Coronary artery (tissue), 2 donors: ENCODE data around the gene CRKL.

ENCODE experiments used
- DNase-seq: peaks from one replicate; pipeline ENCODE4 v3.0.0-alpha.2; 2017; ENCODE audit warnings: low spot score
- H3K27ac ChIP-seq, 2 donors: fragments of 200-600 bp; sonication (generic); one replicate each; pipeline ENCODE4 v1.5.1; 2016 to 2019
- H3K4me3 ChIP-seq: fragments of 200-600 bp; sonication (generic); 2 replicates; pipeline ENCODE4 v1.5.1; 2016; ENCODE audit warnings: mild to moderate bottlenecking, moderate library complexity
- TF ChIP-seq, protein P1 (sequence below): fragments of 200-600 bp; sonication (generic); IDR thresholded peaks from one replicate; pipeline ENCODE4 v1.5.1; 2019; ENCODE audit warnings: antibody characterized with exemption

CRKL gene

DNA sequence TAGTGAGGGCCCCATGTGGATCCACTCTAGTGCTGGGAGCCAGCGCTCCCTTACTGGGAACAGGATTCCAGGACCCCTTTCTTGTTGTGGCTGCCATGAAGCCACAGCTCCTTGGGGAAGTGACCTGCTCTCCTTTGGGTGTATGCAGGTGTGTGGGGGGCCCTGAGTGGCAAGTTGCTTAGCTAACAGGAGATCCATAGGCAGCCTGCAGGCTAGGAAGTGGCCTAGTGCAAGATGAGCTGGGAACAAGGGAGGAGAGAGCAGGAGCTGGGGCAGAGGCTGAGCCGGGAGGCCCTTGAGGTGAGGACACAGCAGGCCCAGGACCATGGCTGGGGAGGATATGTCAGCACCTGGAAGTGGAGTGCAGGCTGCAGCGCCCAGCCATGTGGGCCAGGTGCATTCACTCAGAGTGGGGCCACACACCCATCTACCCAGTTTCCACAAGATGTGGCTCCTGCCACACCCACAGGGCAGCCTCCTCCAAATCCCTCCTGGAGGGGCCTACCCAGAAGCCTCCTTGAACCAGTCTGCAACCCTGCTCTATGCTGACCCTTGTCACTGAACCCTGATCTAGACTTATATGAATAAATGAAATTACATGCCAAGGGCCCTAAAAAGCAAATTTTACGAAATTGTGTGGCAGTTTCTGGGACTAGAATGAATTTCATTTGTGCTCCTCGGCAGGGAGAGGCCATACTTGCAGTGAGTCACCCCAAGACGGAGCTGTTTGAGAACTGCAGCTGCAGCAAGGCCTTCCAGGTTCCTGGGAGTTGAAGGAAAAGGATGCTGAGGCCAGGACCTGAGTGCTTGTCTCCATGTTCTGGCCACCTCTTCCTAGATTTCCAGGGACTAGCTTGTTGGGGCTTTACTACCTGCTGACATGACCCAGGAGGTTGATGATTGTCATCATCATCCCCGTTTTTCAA lies 81.5 kb downstream of the CRKL start:
- H3K27ac ChIP-seq: no peak overlapping the region
- TF ChIP-seq, protein P1, sequence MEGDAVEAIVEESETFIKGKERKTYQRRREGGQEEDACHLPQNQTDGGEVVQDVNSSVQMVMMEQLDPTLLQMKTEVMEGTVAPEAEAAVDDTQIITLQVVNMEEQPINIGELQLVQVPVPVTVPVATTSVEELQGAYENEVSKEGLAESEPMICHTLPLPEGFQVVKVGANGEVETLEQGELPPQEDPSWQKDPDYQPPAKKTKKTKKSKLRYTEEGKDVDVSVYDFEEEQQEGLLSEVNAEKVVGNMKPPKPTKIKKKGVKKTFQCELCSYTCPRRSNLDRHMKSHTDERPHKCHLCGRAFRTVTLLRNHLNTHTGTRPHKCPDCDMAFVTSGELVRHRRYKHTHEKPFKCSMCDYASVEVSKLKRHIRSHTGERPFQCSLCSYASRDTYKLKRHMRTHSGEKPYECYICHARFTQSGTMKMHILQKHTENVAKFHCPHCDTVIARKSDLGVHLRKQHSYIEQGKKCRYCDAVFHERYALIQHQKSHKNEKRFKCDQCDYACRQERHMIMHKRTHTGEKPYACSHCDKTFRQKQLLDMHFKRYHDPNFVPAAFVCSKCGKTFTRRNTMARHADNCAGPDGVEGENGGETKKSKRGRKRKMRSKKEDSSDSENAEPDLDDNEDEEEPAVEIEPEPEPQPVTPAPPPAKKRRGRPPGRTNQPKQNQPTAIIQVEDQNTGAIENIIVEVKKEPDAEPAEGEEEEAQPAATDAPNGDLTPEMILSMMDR: no peak
- no peak for DNase-seq
- H3K4me3 ChIP-seq: no peak overlapping the region

DNA sequence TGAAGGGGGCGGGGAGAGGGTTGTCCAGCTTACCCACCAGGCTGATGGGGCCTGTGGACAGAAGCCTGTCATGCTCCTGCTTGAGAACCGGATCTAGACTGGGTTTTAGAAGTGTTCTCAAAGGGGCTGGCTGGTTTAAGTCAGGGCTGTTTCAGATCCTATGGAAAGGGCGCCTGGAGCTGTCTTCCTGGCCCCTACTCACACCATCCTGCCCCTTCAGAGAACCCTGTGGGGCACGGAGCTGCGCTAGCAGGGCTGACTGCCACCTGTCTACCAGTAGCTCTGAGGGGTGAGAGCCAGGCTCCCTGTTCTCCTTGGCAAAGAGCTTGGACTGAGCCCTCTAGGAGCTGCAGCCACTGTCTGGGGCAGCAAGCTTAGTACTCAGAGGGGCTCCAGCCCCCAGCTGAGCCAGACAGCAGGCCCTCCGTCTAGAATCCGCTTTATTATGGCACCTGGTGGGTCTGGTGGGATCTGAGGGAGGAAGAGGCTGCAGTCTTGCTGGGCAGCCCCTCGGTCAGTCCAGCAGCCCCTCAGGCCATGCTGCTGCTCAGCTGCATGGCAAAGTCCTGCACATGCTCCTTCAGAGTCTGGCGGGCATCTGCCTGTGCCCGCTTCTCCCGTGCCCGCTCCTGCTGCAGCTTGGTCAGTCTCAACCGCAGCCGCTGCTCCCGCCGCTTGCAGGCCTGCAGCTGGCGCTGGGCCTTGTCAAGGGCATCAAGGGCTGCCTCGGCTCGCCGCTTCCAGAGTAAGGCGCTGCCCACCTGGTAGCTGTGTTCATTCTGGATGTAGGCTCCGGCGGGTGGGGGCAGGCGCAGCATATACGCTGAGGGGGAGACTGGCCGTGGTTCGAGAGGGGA lies 82.4 kb downstream of the CRKL start:
- H3K4me3 ChIP-seq: peak overlapping the region; percentile 87
- no peak for DNase-seq
- TF ChIP-seq, protein P1: no peak
- H3K27ac ChIP-seq: peak overlapping the region in 1 of 2 donors; percentile 99

DNA sequence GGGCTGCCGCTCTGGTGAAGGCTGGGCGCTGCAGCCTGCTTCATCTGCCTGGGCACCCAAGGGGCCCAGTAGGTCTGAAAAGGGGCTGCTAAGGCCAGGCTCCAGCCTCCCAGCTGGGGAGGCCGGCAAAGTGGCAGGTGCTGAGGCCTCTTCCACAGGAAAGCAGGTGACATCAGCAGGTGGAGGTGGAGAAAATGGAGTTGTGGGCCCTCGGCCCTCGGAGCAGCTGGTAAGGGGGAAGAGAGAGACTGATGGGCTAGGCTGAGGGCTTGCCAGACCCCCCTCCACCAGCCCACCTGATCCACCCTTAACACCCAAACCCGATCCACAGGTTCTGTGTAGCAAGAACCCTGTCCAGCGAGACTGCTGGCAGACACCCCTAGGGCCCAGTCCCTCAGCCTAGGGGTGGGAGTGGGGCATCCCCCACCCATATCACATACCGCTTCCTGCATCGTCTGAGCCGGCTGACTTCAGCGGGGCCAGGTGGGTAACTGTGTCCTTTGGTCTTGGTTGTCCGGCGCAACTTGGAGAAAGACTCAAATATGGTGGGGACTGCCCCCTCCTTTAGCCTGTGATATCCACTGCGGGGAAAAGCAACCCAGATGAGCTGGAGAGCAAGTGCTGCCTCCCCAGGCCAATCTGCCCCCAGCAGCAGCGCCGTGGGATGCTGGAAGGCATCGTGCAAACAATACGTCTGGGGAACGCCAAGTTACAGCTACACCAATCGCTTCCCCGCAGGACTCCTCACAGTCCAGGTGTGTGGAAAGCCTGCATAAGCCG lies 83.2 kb downstream of the CRKL start:
- TF ChIP-seq, protein P1: no peak
- Histone ChIP-seq H3K27ac (peak overlapping the region; percentile 98 to 99), H3K4me3 (peak overlapping the region; percentile 87)
- no peak for DNase-seq

GRCh38 chr22:21000987-21001600 lies 83.9 kb downstream of the CRKL start:
- Histone ChIP-seq H3K27ac (peak overlapping the region; percentile 98 to 99), H3K4me3 (peak overlapping the region; percentile 87)
- DNase-seq: no peak
- TF ChIP-seq, protein P1: no peak

DNA sequence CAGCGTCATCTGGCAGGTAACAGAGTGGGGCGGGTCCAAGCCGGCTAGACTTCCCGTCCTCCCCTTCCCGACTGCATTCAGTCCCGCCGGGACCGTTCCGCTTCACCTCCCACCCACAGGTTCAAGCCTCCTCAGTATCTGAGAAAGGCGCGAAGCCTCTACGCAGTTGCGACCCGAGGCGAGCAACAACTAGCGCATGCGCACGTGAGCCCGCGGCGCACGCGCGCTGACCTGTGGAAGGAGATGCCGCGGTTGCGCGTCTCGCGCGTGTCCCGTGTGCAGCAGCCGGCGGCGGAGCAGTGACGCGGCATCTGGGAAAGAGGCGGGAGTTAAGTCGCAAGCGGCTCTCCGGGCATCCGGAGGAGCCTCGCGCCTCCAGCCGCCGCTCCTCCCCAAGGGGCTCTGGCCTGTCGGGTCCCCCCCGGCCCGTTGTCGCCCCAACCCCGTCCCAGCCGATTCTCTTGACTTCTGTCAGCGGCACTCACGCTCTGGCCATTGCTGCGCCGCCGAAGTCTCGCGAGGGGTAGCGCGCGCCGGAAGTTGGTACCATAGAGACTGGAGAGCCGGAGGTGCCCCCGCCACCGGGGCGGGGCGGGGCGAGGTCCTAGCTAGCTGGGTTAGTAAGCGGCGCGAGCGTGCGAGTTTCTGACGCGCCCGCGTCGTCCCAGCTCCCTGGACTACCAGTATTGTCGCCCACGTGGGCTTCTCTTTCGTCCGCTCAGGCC lies 84.6 kb downstream of the CRKL start, which contains the start of gene THAP7:
THAP7 (minus strand) TSS at position 518 of the 725 bp plus-strand sequence; CDS start at position 311, 207 bp downstream.
- TF ChIP-seq, protein P1: no peak
- DNase-seq: peak; percentile 98
- H3K4me3 ChIP-seq: peak within 1 kb of the TSS; percentile 87
- H3K27ac ChIP-seq: peak within 1 kb of the TSS; percentile 98 to 99
